Measurements from ENCODE around the gene DDX46. TPM values are rescaled to one million over a fixed set of nuclear protein-coding genes. Genes with fewer than 3 reads are reported as not detected.

The DDX46 gene
- total RNA-seq, 1 donor from 2014 or later: 79.1 TPM

DNA sequence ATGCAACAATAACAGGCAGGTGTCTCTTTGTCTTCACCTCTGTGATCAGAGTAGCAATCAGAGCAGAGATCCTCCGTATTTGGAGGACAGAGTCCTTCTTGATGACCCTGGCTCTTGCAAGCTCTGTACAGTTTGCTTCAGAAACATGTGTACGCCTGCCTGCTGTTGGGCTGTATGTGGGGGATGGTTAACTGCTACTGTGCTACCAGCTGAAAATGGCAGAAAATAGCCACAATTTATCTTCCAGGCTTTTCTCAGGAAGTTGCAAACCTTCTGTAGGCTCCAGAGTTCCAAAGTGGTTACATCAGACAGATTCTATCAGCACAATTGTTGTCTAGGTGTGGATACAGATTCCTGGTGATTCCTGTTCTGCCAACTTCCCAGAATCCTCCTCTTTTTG, 35.5 kb downstream of the DDX46 start:
- H3K27me3 Mint-ChIP-seq (ENCODE audit: insufficient read depth, low read depth): no peaks in the 10 kb centered on the region
- H3K4me3 ChIP-seq: no peak overlapping the region
- H3K27ac Mint-ChIP-seq: no peak overlapping the region
- TF ChIP-seq, protein P1, sequence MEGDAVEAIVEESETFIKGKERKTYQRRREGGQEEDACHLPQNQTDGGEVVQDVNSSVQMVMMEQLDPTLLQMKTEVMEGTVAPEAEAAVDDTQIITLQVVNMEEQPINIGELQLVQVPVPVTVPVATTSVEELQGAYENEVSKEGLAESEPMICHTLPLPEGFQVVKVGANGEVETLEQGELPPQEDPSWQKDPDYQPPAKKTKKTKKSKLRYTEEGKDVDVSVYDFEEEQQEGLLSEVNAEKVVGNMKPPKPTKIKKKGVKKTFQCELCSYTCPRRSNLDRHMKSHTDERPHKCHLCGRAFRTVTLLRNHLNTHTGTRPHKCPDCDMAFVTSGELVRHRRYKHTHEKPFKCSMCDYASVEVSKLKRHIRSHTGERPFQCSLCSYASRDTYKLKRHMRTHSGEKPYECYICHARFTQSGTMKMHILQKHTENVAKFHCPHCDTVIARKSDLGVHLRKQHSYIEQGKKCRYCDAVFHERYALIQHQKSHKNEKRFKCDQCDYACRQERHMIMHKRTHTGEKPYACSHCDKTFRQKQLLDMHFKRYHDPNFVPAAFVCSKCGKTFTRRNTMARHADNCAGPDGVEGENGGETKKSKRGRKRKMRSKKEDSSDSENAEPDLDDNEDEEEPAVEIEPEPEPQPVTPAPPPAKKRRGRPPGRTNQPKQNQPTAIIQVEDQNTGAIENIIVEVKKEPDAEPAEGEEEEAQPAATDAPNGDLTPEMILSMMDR (IDR thresholded peaks at IDR 0.05): no peak
- peaks cover 6% of the 10 kb centered on the region for H3F3A ChIP-seq (ENCODE audit: low read depth)
- H3K36me3 Mint-ChIP-seq: peaks cover 32% of the 10 kb centered on the region
- no peaks in the 10 kb centered on the region for H4K20me1 ChIP-seq (ENCODE audit: low read depth)
- no peak overlapping the region for H3K4me3 Mint-ChIP-seq
- H3K4me1 Mint-ChIP-seq: no peaks in the 10 kb centered on the region
- no peak overlapping the region for H3K4me2 ChIP-seq
- no peak for DNase-seq (ENCODE audit: low spot score)
- no peak overlapping the region for H3K9ac ChIP-seq
- no peaks in the 10 kb centered on the region for H3K4me1 ChIP-seq
- no peaks in the 10 kb centered on the region for H3K27me3 ChIP-seq
- H3K9me3 Mint-ChIP-seq: no peaks in the 10 kb centered on the region
- H3K9me3 ChIP-seq (ENCODE audit: low read depth): no peaks in the 10 kb centered on the region
- no peaks in the 10 kb centered on the region for H3K79me2 ChIP-seq (ENCODE audit: low read depth)
- H3K27ac ChIP-seq: no peak overlapping the region
- H2AFZ ChIP-seq (replicated peaks): no peak overlapping the region
- H3K36me3 ChIP-seq: peaks cover 33% of the 10 kb centered on the region

DNA sequence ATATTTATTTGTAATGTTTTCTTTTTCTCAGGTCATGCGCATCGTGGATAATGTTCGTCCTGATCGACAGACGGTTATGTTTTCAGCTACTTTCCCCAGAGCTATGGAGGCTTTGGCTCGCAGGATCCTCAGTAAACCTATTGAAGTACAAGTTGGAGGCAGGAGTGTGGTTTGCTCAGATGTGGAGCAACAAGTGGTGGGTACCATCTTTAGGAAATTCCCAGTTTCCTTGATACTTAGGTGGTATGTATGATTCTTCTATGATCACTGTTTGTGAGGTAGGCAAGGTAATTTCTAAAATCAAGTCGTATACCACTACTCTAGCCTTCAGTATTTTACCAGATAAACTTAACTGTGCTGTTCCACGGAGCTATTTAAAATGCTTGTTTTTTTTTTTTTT, 36.2 kb downstream of the DDX46 start:
- H3K9me3 ChIP-seq (ENCODE audit: low read depth): no peaks in the 10 kb centered on the region
- H2AFZ ChIP-seq (replicated peaks): no peak overlapping the region
- Mint-ChIP-seq H3K36me3 (peaks cover 32% of the 10 kb centered on the region), H3K9me3 (no peaks in the 10 kb centered on the region), H3K27ac (no peak overlapping the region), H3K4me1 (no peaks in the 10 kb centered on the region), H3K4me3 (no peak overlapping the region), H3K27me3 (ENCODE audit: insufficient read depth, low read depth) (no peaks in the 10 kb centered on the region)
- peaks cover 6% of the 10 kb centered on the region for H3F3A ChIP-seq (ENCODE audit: low read depth)
- H3K4me3 ChIP-seq: no peak overlapping the region
- no peaks in the 10 kb centered on the region for H4K20me1 ChIP-seq (ENCODE audit: low read depth)
- DNase-seq (ENCODE audit: low spot score): no peak
- H3K9ac ChIP-seq: no peak overlapping the region
- H3K27ac ChIP-seq: no peak overlapping the region
- peaks cover 25% of the 10 kb centered on the region for H3K36me3 ChIP-seq
- no peak overlapping the region for H3K4me2 ChIP-seq
- H3K4me1 ChIP-seq: no peaks in the 10 kb centered on the region
- H3K79me2 ChIP-seq (ENCODE audit: low read depth): no peaks in the 10 kb centered on the region
- no peaks in the 10 kb centered on the region for H3K27me3 ChIP-seq
- TF ChIP-seq, protein P1 (IDR thresholded peaks at IDR 0.05): no peak
- no peak for TF ChIP-seq EZH2phosphoT487 (IDR thresholded peaks at IDR 0.05)

DNA sequence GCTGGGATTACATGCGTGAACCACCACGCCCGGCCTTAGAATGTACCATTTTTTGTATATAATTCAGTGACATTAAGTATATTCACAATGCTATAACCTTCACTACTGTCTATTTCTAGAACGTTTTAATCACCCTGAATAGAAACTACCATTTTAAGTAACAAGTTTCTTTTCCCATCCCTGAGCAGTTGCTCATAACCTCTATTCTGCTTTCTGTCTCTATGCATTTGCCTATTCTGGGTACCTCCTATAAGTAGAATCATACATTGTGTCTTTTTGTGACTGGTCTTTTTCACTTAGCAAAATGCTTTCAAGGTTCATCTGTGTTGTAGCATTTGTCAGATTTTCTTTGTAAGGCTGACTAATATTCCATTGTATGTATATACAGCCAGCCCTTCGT, 39.9 kb downstream of the DDX46 start:
- H3K36me3 Mint-ChIP-seq: peaks cover 36% of the 10 kb centered on the region
- no peaks in the 10 kb centered on the region for H3K4me1 Mint-ChIP-seq

More for the DNA sequence above, 39.9 kb downstream of the DDX46 start:
- no peaks in the 10 kb centered on the region for H3K79me2 ChIP-seq (ENCODE audit: low read depth)
- Mint-ChIP-seq H3K27me3 (ENCODE audit: insufficient read depth, low read depth) (peaks cover 2% of the 10 kb centered on the region), H3K4me3 (no peak overlapping the region), H3K27ac (no peak overlapping the region), H3K9me3 (no peaks in the 10 kb centered on the region)
- no peak for TF ChIP-seq EZH2 (IDR thresholded peaks at IDR 0.05)
- no peak for TF ChIP-seq EZH2phosphoT487 (IDR thresholded peaks at IDR 0.05)
- TF ChIP-seq, protein P1 (IDR thresholded peaks at IDR 0.05): no peak
- no peak overlapping the region for H3K9ac ChIP-seq
- no peak overlapping the region for H3K4me2 ChIP-seq
- no peaks in the 10 kb centered on the region for H3K27me3 ChIP-seq
- no peaks in the 10 kb centered on the region for H3K4me1 ChIP-seq
- H3F3A ChIP-seq (ENCODE audit: low read depth): peaks cover 6% of the 10 kb centered on the region
- H3K27ac ChIP-seq: no peak overlapping the region
- peaks cover 11% of the 10 kb centered on the region for H3K36me3 ChIP-seq
- DNase-seq (ENCODE audit: low spot score): no peak
- H2AFZ ChIP-seq (replicated peaks): no peak overlapping the region
- peaks cover 6% of the 10 kb centered on the region for H4K20me1 ChIP-seq (ENCODE audit: low read depth)
- no peaks in the 10 kb centered on the region for H3K9me3 ChIP-seq (ENCODE audit: low read depth)
- H3K4me3 ChIP-seq: no peak overlapping the region
